T47D (cell line): ENCODE measurements around the gene HSD17B1.
A peak's percentile ranks its signal among the peaks of the same experiment; 100 is the strongest.

Experiments used
- DNase-seq, 2 experiments: peaks; one replicate each; pipeline versions ENCODE4 v3.0.0 to v3.0.0-alpha.2; 2011 to 2012; ENCODE audit warnings: low read depth in 1 of 2, low spot score in 1 of 2
- JUND ChIP-seq: IDR thresholded peaks from 2 replicates; pipeline ENCODE4 v1.6.1; 2012; ENCODE audit warnings: low read depth
- in situ Hi-C: cut with HindIII; loops from 2 replicates; pipeline ENCODE4 v1.10.0; 2016; ENCODE audit warnings: low sequenced_read_pairs, low pct_unique_long_range_greater_than_20kb

HSD17B1 gene

GRCh38 chr17:42518755-42519545, 33.8 kb upstream of the HSD17B1 start:
- no peak for TF ChIP-seq JUND
- in situ Hi-C loops: no loop called here
- no peak for DNase-seq

- peak; percentile 43 to 60 for DNase-seq
- in situ Hi-C loops: no loop called here
- TF ChIP-seq JUND: no peak
These were observed 32.9 kb upstream of the HSD17B1 start for GRCh38 chr17:42519546-42520491.

- TF ChIP-seq JUND: no peak
- in situ Hi-C loops: no loop called here
- DNase-seq: no peak
These were observed 32.2 kb upstream of the HSD17B1 start for GRCh38 chr17:42520540-42520951.

- TF ChIP-seq JUND: no peak
- DNase-seq: no peak
- in situ Hi-C loops: no loop called here
These were observed 31.7 kb upstream of the HSD17B1 start for GRCh38 chr17:42521036-42521435.

- in situ Hi-C loops: no loop called here
- no peak for TF ChIP-seq JUND
- DNase-seq: no peak
These were observed 31.0 kb upstream of the HSD17B1 start for GRCh38 chr17:42521666-42522262.

GRCh38 chr17:42522263-42522790, 30.4 kb upstream of the HSD17B1 start:
- no peak for DNase-seq
- TF ChIP-seq JUND: no peak
- in situ Hi-C loops: no loop called here

GRCh38 chr17:42522798-42523278, 29.9 kb upstream of the HSD17B1 start:
- in situ Hi-C loops: no loop called here
- DNase-seq: no peak
- no peak for TF ChIP-seq JUND

- TF ChIP-seq JUND: no peak
- in situ Hi-C loops: no loop called here
- no peak for DNase-seq
These were observed 27.5 kb upstream of the HSD17B1 start for GRCh38 chr17:42525221-42525620.

GRCh38 chr17:42526031-42526444, 26.7 kb upstream of the HSD17B1 start:
- TF ChIP-seq JUND: no peak
- DNase-seq: no peak
- in situ Hi-C loops: no loop called here

- in situ Hi-C loops: no loop called here
- no peak for TF ChIP-seq JUND
- no peak for DNase-seq
These were observed 24.8 kb upstream of the HSD17B1 start for GRCh38 chr17:42527932-42528331.

GRCh38 chr17:42529061-42529460, 23.7 kb upstream of the HSD17B1 start:
- no peak for DNase-seq
- no peak for TF ChIP-seq JUND
- in situ Hi-C loops: no loop called here

- in situ Hi-C loops: no loop called here
- no peak for TF ChIP-seq JUND
These were observed 21.7 kb upstream of the HSD17B1 start for GRCh38 chr17:42530952-42531454.

More at GRCh38 chr17:42530952-42531454, 21.7 kb upstream of the HSD17B1 start:
- DNase-seq: no peak
